ENCODE measurements around the gene CREBBP. TPM values are rescaled to one million over a fixed set of nuclear protein-coding genes. Genes with fewer than 3 reads are reported as not detected.
A peak's percentile ranks its signal among the peaks of the same experiment; 100 is the strongest.

The CREBBP gene
- total RNA-seq, 1 donor from 2014 or later, result 45.2 TPM

- no peak for DNase-seq (ENCODE audit: low spot score)
- Mint-ChIP-seq H3K4me3 (ENCODE audit: low read depth) (no peak overlapping the region), H3K9me3 (no peaks in the 10 kb centered on the region), H3K4me1 (ENCODE audit: low read depth) (peaks cover 2% of the 10 kb centered on the region), H3K27ac (no peak overlapping the region), H3K36me3 (ENCODE audit: low read depth) (peaks cover 24% of the 10 kb centered on the region), H3K27me3 (ENCODE audit: low read depth) (no peaks in the 10 kb centered on the region)
- intact Hi-C loops (cut with micrococcal nuclease), result no loop called here
These were observed 183.9 kb downstream of the CREBBP start for GRCh38 chr16:3696425-3697218.

GRCh38 chr16:3695610-3696369 lies 184.7 kb downstream of the CREBBP start:
- intact Hi-C loops (cut with micrococcal nuclease), result no loop called here
- H3K9me3 Mint-ChIP-seq, result no peaks in the 10 kb centered on the region
- H3K4me1 Mint-ChIP-seq (ENCODE audit: low read depth), result peaks cover 3% of the 10 kb centered on the region
- H3K27me3 Mint-ChIP-seq (ENCODE audit: low read depth), result no peaks in the 10 kb centered on the region
- no peak for DNase-seq (ENCODE audit: low spot score)
- H3K27ac Mint-ChIP-seq, result no peak overlapping the region
- no peak overlapping the region for H3K4me3 Mint-ChIP-seq (ENCODE audit: low read depth)
- peaks cover 17% of the 10 kb centered on the region for H3K36me3 Mint-ChIP-seq (ENCODE audit: low read depth)

- H3K4me3 Mint-ChIP-seq (ENCODE audit: low read depth), result no peak overlapping the region
- no peak for DNase-seq (ENCODE audit: low spot score)
- peaks cover 24% of the 10 kb centered on the region for H3K36me3 Mint-ChIP-seq (ENCODE audit: low read depth)
- no peak overlapping the region for H3K27ac Mint-ChIP-seq
- H3K27me3 Mint-ChIP-seq (ENCODE audit: low read depth), result no peaks in the 10 kb centered on the region
- peaks cover 7% of the 10 kb centered on the region for H3K4me1 Mint-ChIP-seq (ENCODE audit: low read depth)
- H3K9me3 Mint-ChIP-seq, result no peaks in the 10 kb centered on the region
- intact Hi-C loops (cut with micrococcal nuclease), result no loop called here
These were observed 186.5 kb downstream of the CREBBP start for GRCh38 chr16:3694051-3694450.

GRCh38 chr16:3691761-3692160 lies 188.8 kb downstream of the CREBBP start:
- no peak for DNase-seq (ENCODE audit: low spot score)
- Mint-ChIP-seq H3K4me3 (ENCODE audit: low read depth) (no peak overlapping the region), H3K27ac (no peak overlapping the region), H3K9me3 (no peaks in the 10 kb centered on the region), H3K36me3 (ENCODE audit: low read depth) (peaks cover 36% of the 10 kb centered on the region), H3K4me1 (ENCODE audit: low read depth) (peaks cover 6% of the 10 kb centered on the region), H3K27me3 (ENCODE audit: low read depth) (no peaks in the 10 kb centered on the region)
- intact Hi-C loops (cut with micrococcal nuclease), result no loop called here

GRCh38 chr16:3690980-3691720 lies 189.4 kb downstream of the CREBBP start:
- H3K4me3 Mint-ChIP-seq (ENCODE audit: low read depth), result no peak overlapping the region
- DNase-seq (ENCODE audit: low spot score), result no peak
- no peaks in the 10 kb centered on the region for H3K27me3 Mint-ChIP-seq (ENCODE audit: low read depth)
- peaks cover 6% of the 10 kb centered on the region for H3K4me1 Mint-ChIP-seq (ENCODE audit: low read depth)
- no peak overlapping the region for H3K27ac Mint-ChIP-seq
- no peaks in the 10 kb centered on the region for H3K9me3 Mint-ChIP-seq
- intact Hi-C loops (cut with micrococcal nuclease), result loop anchor here (1.0 kb wide), 1 partner anchor 188 kb away; no protein-coding TSS in a partner anchor
- H3K36me3 Mint-ChIP-seq (ENCODE audit: low read depth), result peaks cover 34% of the 10 kb centered on the region

GRCh38 chr16:3690470-3690928 lies 190.0 kb downstream of the CREBBP start:
- H3K4me1 Mint-ChIP-seq (ENCODE audit: low read depth), result peaks cover 6% of the 10 kb centered on the region
- peak; percentile 74 for DNase-seq (ENCODE audit: low spot score)
- intact Hi-C loops (cut with micrococcal nuclease), result loop anchor here (1.0 kb wide), 1 partner anchor 189 kb away; no protein-coding TSS in a partner anchor
- H3K9me3 Mint-ChIP-seq, result no peaks in the 10 kb centered on the region
- no peak overlapping the region for H3K4me3 Mint-ChIP-seq (ENCODE audit: low read depth)
- H3K27me3 Mint-ChIP-seq (ENCODE audit: low read depth), result no peaks in the 10 kb centered on the region
- H3K36me3 Mint-ChIP-seq (ENCODE audit: low read depth), result peaks cover 40% of the 10 kb centered on the region
- no peak overlapping the region for H3K27ac Mint-ChIP-seq

- Mint-ChIP-seq H3K27me3 (ENCODE audit: low read depth) (no peaks in the 10 kb centered on the region), H3K4me3 (ENCODE audit: low read depth) (no peak overlapping the region), H3K27ac (no peak overlapping the region), H3K4me1 (ENCODE audit: low read depth) (peaks cover 6% of the 10 kb centered on the region), H3K36me3 (ENCODE audit: low read depth) (peaks cover 40% of the 10 kb centered on the region), H3K9me3 (no peaks in the 10 kb centered on the region)
- intact Hi-C loops (cut with micrococcal nuclease), result loop anchor here (1.0 kb wide), 1 partner anchor 190 kb away; no protein-coding TSS in a partner anchor
- DNase-seq (ENCODE audit: low spot score), result no peak
These were observed 190.8 kb downstream of the CREBBP start for GRCh38 chr16:3689731-3690130.

- Mint-ChIP-seq H3K9me3 (no peaks in the 10 kb centered on the region), H3K27me3 (ENCODE audit: low read depth) (no peaks in the 10 kb centered on the region), H3K4me3 (ENCODE audit: low read depth) (no peak overlapping the region), H3K36me3 (ENCODE audit: low read depth) (peaks cover 49% of the 10 kb centered on the region), H3K27ac (no peak overlapping the region), H3K4me1 (ENCODE audit: low read depth) (peaks cover 6% of the 10 kb centered on the region)
- intact Hi-C loops (cut with micrococcal nuclease), result no loop called here
- no peak for DNase-seq (ENCODE audit: low spot score)
These were observed 192.7 kb downstream of the CREBBP start for GRCh38 chr16:3687792-3688191.

- H3K9me3 Mint-ChIP-seq, result no peaks in the 10 kb centered on the region
- DNase-seq (ENCODE audit: low spot score), result no peak
- peaks cover 6% of the 10 kb centered on the region for H3K4me1 Mint-ChIP-seq (ENCODE audit: low read depth)
- no peaks in the 10 kb centered on the region for H3K27me3 Mint-ChIP-seq (ENCODE audit: low read depth)
- H3K4me3 Mint-ChIP-seq (ENCODE audit: low read depth), result no peak overlapping the region
- peaks cover 56% of the 10 kb centered on the region for H3K36me3 Mint-ChIP-seq (ENCODE audit: low read depth)
- intact Hi-C loops (cut with micrococcal nuclease), result no loop called here
- H3K27ac Mint-ChIP-seq, result no peak overlapping the region
These were observed 193.5 kb downstream of the CREBBP start for GRCh38 chr16:3687021-3687420.

- no peak overlapping the region for H3K27ac Mint-ChIP-seq
These were observed 199.3 kb downstream of the CREBBP start for GRCh38 chr16:3681206-3681605.

GRCh38 chr16:3677994-3678393 lies 202.5 kb downstream of the CREBBP start:
- Mint-ChIP-seq H3K27ac (no peak overlapping the region), H3K9me3 (no peaks in the 10 kb centered on the region), H3K27me3 (ENCODE audit: low read depth) (no peaks in the 10 kb centered on the region), H3K4me3 (ENCODE audit: low read depth) (no peak overlapping the region), H3K4me1 (ENCODE audit: low read depth) (no peaks in the 10 kb centered on the region), H3K36me3 (ENCODE audit: low read depth) (peaks cover 75% of the 10 kb centered on the region)
- no peak for DNase-seq (ENCODE audit: low spot score)
- intact Hi-C loops (cut with micrococcal nuclease), result no loop called here

More at GRCh38 chr16:3681206-3681605, 199.3 kb downstream of the CREBBP start:
- no peak overlapping the region for H3K4me3 Mint-ChIP-seq (ENCODE audit: low read depth)
- no peaks in the 10 kb centered on the region for H3K9me3 Mint-ChIP-seq
- no peak for DNase-seq (ENCODE audit: low spot score)
- peaks cover 69% of the 10 kb centered on the region for H3K36me3 Mint-ChIP-seq (ENCODE audit: low read depth)
- no peaks in the 10 kb centered on the region for H3K27me3 Mint-ChIP-seq (ENCODE audit: low read depth)
- intact Hi-C loops (cut with micrococcal nuclease), result no loop called here
- H3K4me1 Mint-ChIP-seq (ENCODE audit: low read depth), result no peaks in the 10 kb centered on the region

GRCh38 chr16:3675601-3676130 lies 204.8 kb downstream of the CREBBP start:
- peaks cover 70% of the 10 kb centered on the region for H3K36me3 Mint-ChIP-seq (ENCODE audit: low read depth)
- H3K4me3 Mint-ChIP-seq (ENCODE audit: low read depth), result no peak overlapping the region
- H3K4me1 Mint-ChIP-seq (ENCODE audit: low read depth), result peaks cover 4% of the 10 kb centered on the region
- H3K27ac Mint-ChIP-seq, result no peak overlapping the region
- intact Hi-C loops (cut with micrococcal nuclease), result no loop called here
- H3K9me3 Mint-ChIP-seq, result no peaks in the 10 kb centered on the region
- no peak for DNase-seq (ENCODE audit: low spot score)
- H3K27me3 Mint-ChIP-seq (ENCODE audit: low read depth), result no peaks in the 10 kb centered on the region

All from activated T-helper 2 cell treated with anti-CD3 and anti-CD28 coated beads, Interferon-gamma antibody, Interleukin-2, Interleukin-4, amounts not matched to agents 10 μg/mL and 5 μg/mL and 100 μg/mL, durations not matched to agents 14 hours and 24 hours and 36 hours (primary cell).